Type B pancreatic cell (in vitro differentiated cells): ENCODE data around the gene SFXN5. TPM values are rescaled to one million over a fixed set of nuclear protein-coding genes. Genes with fewer than 3 reads are reported as not detected.

ENCODE experiments used
- DNase-seq: peaks from one replicate; pipeline ENCODE4 v3.0.0; 2021; ENCODE audit warnings: mixed read lengths; ENCODE audit not compliant: unreplicated experiment; ENCODE audit errors: extremely low spot score
- H3K27ac Mint-ChIP-seq: 2 replicates; pipeline ENCODE4 v1.8.0; 2021; ENCODE audit warnings: mild to moderate bottlenecking, mixed read lengths
- H3K27me3 Mint-ChIP-seq: 2 replicates; pipeline ENCODE4 v1.8.0; 2021; ENCODE audit warnings: mixed read lengths
- H3K36me3 Mint-ChIP-seq: 2 replicates; pipeline ENCODE4 v1.8.0; 2021; ENCODE audit warnings: mixed read lengths
- H3K4me1 Mint-ChIP-seq: one replicate; pipeline ENCODE4 v1.8.0; 2021; ENCODE audit warnings: mixed read lengths; ENCODE audit not compliant: unreplicated experiment
- H3K4me3 Mint-ChIP-seq: 2 replicates; pipeline ENCODE4 v1.8.0; 2021; ENCODE audit warnings: mild to moderate bottlenecking, mixed read lengths
- H3K9me3 Mint-ChIP-seq: 2 replicates; pipeline ENCODE4 v1.8.0; 2021; ENCODE audit warnings: mixed read lengths
- CTCF ChIP-seq: fragments of 200-600 bp; sonication (generic); conservative IDR thresholded peaks from 2 replicates; pipeline ENCODE4 v1.5.0; 2021; ENCODE audit warnings: antibody characterized with exemption, mild to moderate bottlenecking
- total RNA-seq: library from RNA; stranded (reverse); gene quantifications from 2 replicates; pipeline ENCODE4 v1.2.1, GENCODE V29; 2021; ENCODE audit warnings: low replicate concordance

SFXN5 gene
- total RNA-seq, 1 donor from 2014 or later = 27.3 TPM

GRCh38 chr2:73109431-73110167 is 38.1 kb upstream of the SFXN5 start:
- DNase-seq = no peak
- Mint-ChIP-seq H3K4me1 (peaks cover 26% of the 10 kb centered on the region), H3K4me3 (peak overlapping the region; percentile 57), H3K27ac (peak overlapping the region; percentile 10), H3K36me3 (no peaks in the 10 kb centered on the region), H3K27me3 (no peaks in the 10 kb centered on the region), H3K9me3 (no peaks in the 10 kb centered on the region)
- no peak for TF ChIP-seq CTCF

DNA sequence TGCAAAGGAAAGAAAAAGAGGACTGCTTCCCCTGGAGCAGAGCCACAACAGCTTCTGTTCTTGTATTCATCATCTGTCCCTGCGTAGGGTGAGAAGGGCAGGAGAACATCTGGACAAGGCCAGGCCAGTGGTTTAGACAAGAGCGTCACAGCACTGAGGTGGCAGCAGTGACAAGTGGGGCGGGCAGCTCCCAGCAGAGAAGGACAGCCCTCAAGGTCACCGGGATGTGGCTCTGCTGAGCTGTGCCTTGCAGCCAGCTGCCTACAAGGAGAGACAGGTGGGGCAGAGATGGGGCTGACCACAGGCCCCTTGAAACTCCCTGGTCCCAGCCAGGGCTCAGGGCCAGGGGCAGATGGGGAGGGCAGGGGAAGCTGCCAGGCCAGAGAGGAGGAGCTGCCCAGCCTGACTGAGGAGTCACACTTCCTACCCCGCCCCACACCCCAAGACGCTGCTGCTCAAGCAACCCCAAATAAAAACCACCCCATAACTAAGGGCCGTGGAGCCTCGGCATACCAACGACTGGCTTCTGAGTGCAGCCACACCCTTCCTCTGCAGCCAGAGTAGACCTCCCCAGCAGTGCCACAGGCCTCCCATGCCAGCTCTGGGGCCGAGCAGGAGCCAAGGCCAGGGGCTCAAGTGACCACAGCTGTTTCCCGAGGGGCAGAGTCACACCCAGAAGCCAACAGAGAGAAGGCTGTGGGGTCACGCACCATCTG is 35.9 kb upstream of the SFXN5 start:
- Mint-ChIP-seq H3K27ac (no peak overlapping the region), H3K4me3 (no peak overlapping the region), H3K36me3 (no peaks in the 10 kb centered on the region), H3K4me1 (peaks cover 23% of the 10 kb centered on the region), H3K27me3 (no peaks in the 10 kb centered on the region), H3K9me3 (no peaks in the 10 kb centered on the region)
- TF ChIP-seq CTCF = no peak
- no peak for DNase-seq

DNA sequence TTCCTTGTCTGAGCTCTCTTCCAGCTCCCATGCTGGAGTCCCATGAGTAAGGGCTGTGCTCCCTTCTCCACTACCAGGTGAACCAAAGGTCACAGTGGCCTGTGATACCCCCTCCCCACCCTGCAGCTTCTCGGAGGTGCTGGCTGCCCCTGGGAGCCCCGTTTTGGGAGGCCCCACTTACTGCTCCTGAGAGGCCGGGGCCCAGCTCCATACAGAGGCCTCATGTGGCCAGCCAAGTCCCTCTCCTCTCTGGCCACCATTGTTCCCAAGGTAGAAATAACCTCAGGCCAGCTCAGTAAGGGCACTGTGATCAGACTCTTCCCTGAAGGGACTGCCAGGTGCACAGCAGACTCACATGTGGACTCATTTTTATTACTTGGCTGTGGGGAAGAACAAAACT is 35.3 kb upstream of the SFXN5 start:
- TF ChIP-seq CTCF = no peak
- no peak for DNase-seq
- no peaks in the 10 kb centered on the region for H3K27me3 Mint-ChIP-seq
- H3K4me3 Mint-ChIP-seq = no peak overlapping the region
- H3K9me3 Mint-ChIP-seq = no peaks in the 10 kb centered on the region
- H3K36me3 Mint-ChIP-seq = no peaks in the 10 kb centered on the region
- H3K4me1 Mint-ChIP-seq = peaks cover 23% of the 10 kb centered on the region
- no peak overlapping the region for H3K27ac Mint-ChIP-seq

- Mint-ChIP-seq H3K4me3 (no peak overlapping the region), H3K9me3 (no peaks in the 10 kb centered on the region), H3K36me3 (no peaks in the 10 kb centered on the region), H3K27ac (no peak overlapping the region), H3K27me3 (no peaks in the 10 kb centered on the region), H3K4me1 (peaks cover 14% of the 10 kb centered on the region)
- TF ChIP-seq CTCF = no peak
- no peak for DNase-seq
These were observed 34.0 kb upstream of the SFXN5 start for GRCh38 chr2:73105511-73105971.

- Mint-ChIP-seq H3K36me3 (no peaks in the 10 kb centered on the region), H3K4me3 (no peak overlapping the region), H3K27me3 (no peaks in the 10 kb centered on the region), H3K4me1 (peaks cover 11% of the 10 kb centered on the region), H3K27ac (no peak overlapping the region), H3K9me3 (no peaks in the 10 kb centered on the region)
- no peak for TF ChIP-seq CTCF
- DNase-seq = no peak
These were observed 33.4 kb upstream of the SFXN5 start for GRCh38 chr2:73104933-73105332.
